Osteocyte (in vitro differentiated cells): ENCODE measurements around the gene DOC2A. TPM values are rescaled to one million over a fixed set of nuclear protein-coding genes. Genes with fewer than 3 reads are reported as not detected.

Experiments used
- DNase-seq: peaks from one replicate; pipeline ENCODE4 v3.0.0; 2021; ENCODE audit warnings: mixed read lengths; ENCODE audit not compliant: unreplicated experiment; ENCODE audit errors: extremely low spot score
- H3K27ac Mint-ChIP-seq: one replicate; pipeline ENCODE4 v1.8.0; 2021; ENCODE audit warnings: mild to moderate bottlenecking, mixed read lengths; ENCODE audit not compliant: unreplicated experiment
- H3K27me3 Mint-ChIP-seq: one replicate; pipeline ENCODE4 v1.8.0; 2021; ENCODE audit warnings: mixed read lengths; ENCODE audit not compliant: unreplicated experiment
- H3K36me3 Mint-ChIP-seq: one replicate; pipeline ENCODE4 v1.8.0; 2021; ENCODE audit warnings: mixed read lengths; ENCODE audit not compliant: unreplicated experiment
- H3K4me1 Mint-ChIP-seq: one replicate; pipeline ENCODE4 v1.8.0; 2021; ENCODE audit warnings: mixed read lengths; ENCODE audit not compliant: unreplicated experiment
- H3K4me3 Mint-ChIP-seq: one replicate; pipeline ENCODE4 v1.8.0; 2021; ENCODE audit warnings: mild to moderate bottlenecking, moderate library complexity, mixed read lengths; ENCODE audit not compliant: unreplicated experiment
- H3K9me3 Mint-ChIP-seq: one replicate; pipeline ENCODE4 v1.8.0; 2021; ENCODE audit warnings: mixed read lengths; ENCODE audit not compliant: unreplicated experiment
- long read RNA-seq: library from polyadenylated mRNA; unstranded; transcript quantifications from one replicate; pipeline ENCODE4 v2.0.0, GENCODE V29; 2021
- total RNA-seq: library from RNA; stranded (reverse); gene quantifications from 2 replicates; pipeline ENCODE4 v1.2.1, GENCODE V29; 2021
- TF ChIP-seq, protein P1 (sequence below): fragments of 200-600 bp; sonication (generic); IDR thresholded peaks from 2 replicates; pipeline ENCODE4 v1.5.0; 2021; ENCODE audit warnings: antibody characterized with exemption, mild to moderate bottlenecking, moderate library complexity

DOC2A gene
- total RNA-seq = 1.3 TPM in 2 replicates
- long read RNA-seq = 0 reads

DNA sequence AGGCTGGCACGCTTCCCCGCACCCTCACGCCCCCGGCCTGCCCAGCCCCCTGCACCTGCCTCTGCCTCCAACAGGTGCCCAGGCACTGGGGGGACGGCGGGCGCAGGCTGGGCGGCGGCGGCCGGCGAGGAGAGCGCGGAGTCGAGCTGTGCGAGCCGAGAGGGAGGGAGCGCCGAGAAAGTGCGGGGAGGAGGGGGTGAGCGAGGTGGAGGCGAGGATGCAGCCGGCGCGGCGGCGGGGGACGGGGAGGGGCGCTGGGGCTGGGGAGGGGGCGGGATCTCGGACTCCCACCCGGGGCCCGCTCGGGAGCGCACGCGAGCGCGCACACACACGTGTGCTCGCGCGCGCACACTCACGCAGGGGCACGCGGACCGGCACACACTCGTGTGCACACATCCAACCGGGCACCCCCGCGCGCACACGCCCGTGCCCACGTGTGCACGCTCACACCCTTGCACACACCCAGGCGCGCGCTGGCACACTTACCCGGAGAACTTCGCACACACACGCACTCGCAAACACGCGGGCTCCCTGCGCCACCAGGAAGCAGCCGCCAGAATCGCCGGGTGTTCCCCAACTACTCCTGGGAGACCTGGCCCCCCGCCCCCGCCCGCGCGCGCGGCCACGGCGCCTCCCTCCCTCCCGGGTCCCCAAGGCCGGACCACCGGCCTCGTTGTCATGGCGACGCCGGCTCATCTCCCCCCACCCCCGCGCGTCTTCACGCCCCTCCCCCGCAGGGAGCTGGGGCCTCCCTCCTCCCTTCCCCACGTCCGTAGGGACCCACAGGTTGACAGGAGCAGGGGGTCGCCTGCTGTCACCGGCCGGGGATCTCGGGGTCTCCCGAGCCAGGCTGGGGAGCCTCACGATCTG is at the start of gene DOC2A:
TSS of gene DOC2A (minus strand) at position 184 of the 870 bp plus-strand sequence. CDS start 805 bp downstream, outside the sequence.
- Mint-ChIP-seq H3K27ac (no peak within 1 kb of the TSS), H3K4me1 (peaks cover 8% of the 10 kb centered on the region), H3K27me3 (peaks cover 11% of the 10 kb centered on the region), H3K4me3 (peak within 1 kb of the TSS; percentile 73), H3K9me3 (no peaks in the 10 kb centered on the region), H3K36me3 (no peaks in the 10 kb centered on the region)
- DNase-seq = no peak
- TF ChIP-seq, protein P1, sequence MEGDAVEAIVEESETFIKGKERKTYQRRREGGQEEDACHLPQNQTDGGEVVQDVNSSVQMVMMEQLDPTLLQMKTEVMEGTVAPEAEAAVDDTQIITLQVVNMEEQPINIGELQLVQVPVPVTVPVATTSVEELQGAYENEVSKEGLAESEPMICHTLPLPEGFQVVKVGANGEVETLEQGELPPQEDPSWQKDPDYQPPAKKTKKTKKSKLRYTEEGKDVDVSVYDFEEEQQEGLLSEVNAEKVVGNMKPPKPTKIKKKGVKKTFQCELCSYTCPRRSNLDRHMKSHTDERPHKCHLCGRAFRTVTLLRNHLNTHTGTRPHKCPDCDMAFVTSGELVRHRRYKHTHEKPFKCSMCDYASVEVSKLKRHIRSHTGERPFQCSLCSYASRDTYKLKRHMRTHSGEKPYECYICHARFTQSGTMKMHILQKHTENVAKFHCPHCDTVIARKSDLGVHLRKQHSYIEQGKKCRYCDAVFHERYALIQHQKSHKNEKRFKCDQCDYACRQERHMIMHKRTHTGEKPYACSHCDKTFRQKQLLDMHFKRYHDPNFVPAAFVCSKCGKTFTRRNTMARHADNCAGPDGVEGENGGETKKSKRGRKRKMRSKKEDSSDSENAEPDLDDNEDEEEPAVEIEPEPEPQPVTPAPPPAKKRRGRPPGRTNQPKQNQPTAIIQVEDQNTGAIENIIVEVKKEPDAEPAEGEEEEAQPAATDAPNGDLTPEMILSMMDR = no peak

DNA sequence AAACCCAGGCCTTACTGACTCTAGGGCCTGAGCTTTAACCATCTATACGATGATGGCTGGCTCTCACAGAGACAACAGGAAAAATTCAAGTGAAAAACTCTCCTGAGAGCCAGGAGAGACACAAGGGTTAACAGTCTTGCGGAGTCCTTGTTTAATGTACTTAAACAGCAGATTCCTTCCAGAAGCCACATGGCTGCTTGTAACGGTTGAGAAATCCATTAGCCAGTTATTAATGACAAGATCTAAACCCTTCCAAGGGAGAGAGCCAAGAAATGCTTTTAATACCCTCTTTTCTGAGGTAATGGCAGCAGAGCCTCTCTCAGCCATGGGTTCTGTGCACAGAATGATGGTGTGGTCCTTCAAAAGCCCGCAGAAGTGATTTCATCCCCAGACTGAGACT is 49.5 kb upstream of the DOC2A start:
- Mint-ChIP-seq H3K36me3 (peaks cover 1% of the 10 kb centered on the region), H3K9me3 (no peaks in the 10 kb centered on the region), H3K27me3 (no peaks in the 10 kb centered on the region), H3K4me3 (no peak overlapping the region), H3K27ac (no peak overlapping the region), H3K4me1 (peaks cover 14% of the 10 kb centered on the region)
- TF ChIP-seq, protein P1 = no peak
- no peak for DNase-seq

DNA sequence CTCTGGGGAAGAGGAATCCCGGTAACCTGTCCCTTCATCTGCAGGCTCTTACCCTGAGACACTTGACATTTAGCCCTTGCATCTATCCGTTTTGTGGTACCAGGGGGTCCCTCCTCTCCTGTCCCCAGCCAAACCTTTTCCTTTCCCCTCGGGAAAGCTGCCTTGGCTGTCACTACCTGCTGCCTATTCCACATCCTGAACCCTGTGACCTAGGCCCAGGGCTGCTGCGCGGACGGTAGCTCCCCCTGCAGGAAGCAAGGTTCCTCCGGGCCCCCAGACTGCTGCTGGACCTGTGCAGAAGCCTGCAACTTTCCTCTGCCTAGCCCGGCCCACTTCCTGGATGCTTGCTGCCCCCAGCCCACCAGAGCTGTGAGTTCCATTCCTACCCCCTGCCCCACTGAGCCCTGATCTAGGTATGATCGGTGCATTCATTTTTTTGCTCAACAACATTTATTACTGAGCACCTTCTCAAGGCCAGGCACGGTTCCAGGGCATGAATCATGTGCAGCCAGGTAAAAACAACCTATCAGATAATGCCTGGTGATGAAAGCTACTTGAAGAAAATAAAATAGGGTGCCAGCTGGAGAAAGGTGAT is 44.2 kb upstream of the DOC2A start:
- TF ChIP-seq, protein P1 = peak; percentile 46
- DNase-seq = no peak
- no peaks in the 10 kb centered on the region for H3K27me3 Mint-ChIP-seq

DNA sequence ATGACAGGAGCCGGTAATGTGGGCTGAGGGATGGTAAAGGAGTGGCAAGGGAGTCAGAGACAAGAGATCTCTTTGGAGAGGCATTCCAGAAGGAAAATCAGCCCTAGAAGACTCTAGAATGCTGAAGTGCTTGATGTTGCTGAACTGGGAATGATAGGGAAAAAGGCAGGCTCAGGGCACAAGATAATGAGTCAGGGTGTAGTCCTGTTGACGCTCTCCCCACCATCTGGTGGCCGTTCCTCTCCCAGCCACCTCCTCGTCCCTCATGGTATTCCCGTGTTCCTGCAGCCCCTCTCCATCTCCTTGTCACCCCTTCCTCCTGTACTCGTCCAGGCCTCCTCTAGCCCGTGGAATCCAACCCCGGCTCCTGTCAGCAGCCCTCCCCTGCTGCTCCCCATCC is 43.6 kb upstream of the DOC2A start:
- Mint-ChIP-seq H3K4me3 (peak overlapping the region; percentile 52), H3K36me3 (no peaks in the 10 kb centered on the region), H3K27ac (peak overlapping the region; percentile 62), H3K9me3 (no peaks in the 10 kb centered on the region), H3K4me1 (peaks cover 17% of the 10 kb centered on the region), H3K27me3 (no peaks in the 10 kb centered on the region)
- TF ChIP-seq, protein P1 = no peak
- DNase-seq = no peak

More for the DNA sequence above, 44.2 kb upstream of the DOC2A start:
- no peaks in the 10 kb centered on the region for H3K9me3 Mint-ChIP-seq
- H3K36me3 Mint-ChIP-seq = no peaks in the 10 kb centered on the region
- H3K27ac Mint-ChIP-seq = no peak overlapping the region
- H3K4me1 Mint-ChIP-seq = peaks cover 17% of the 10 kb centered on the region
- H3K4me3 Mint-ChIP-seq = peak overlapping the region; percentile 22

DNA sequence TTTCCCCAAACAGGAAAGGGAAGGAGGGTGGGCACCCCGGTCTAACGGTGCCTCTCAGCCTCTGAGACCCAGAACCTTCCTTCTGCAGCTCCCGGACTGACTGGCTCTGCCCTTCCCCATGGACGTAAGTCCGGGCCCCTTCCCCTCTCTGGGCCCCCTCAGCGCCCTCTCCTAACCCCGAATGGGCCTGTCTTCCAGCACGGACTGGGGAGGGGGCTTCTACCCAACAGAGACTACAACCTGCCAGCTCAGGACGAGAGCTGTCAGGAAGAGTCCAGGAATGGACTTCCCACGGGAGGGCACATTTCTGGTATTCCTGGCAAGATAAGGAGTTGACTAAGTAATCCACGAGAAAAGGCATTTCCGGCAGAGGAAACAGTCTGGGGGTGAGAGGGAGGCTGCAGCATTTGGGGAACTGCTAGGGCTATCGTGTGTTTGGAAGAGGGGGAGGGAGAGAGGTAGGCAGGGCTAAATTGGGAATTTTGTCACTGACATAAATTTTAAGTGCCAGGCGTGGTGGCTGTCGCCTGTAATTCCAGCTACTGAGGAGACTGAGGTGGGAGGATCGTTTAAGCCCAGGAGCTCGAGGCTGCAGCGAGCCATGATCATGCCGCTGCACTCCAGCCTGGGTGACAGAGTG is 42.7 kb upstream of the DOC2A start:
- Mint-ChIP-seq H3K9me3 (no peaks in the 10 kb centered on the region), H3K27ac (peak overlapping the region; percentile 64), H3K36me3 (no peaks in the 10 kb centered on the region), H3K27me3 (no peaks in the 10 kb centered on the region), H3K4me3 (peak overlapping the region; percentile 88), H3K4me1 (peaks cover 17% of the 10 kb centered on the region)
- DNase-seq = no peak
- TF ChIP-seq, protein P1 = no peak
